BLaER1 (cell line): Measurements from ENCODE around the gene DOLK.

Source experiments
- H3K27ac ChIP-seq: shearing (Covaris generic); formaldehyde crosslinking; 2 replicates; pipeline ENCODE4 v1.8.1; 2022
- H3K27me3 ChIP-seq: shearing (Covaris generic); formaldehyde crosslinking; 2 replicates; pipeline ENCODE4 v1.8.1; 2022
- H3K36me3 ChIP-seq: shearing (Covaris generic); formaldehyde crosslinking; 2 replicates; pipeline ENCODE4 v1.8.1; 2022
- H3K4me1 ChIP-seq: shearing (Covaris generic); formaldehyde crosslinking; 2 replicates; pipeline ENCODE4 v1.8.1; 2022
- H3K4me2 ChIP-seq: shearing (Covaris generic); formaldehyde crosslinking; 2 replicates; pipeline ENCODE4 v1.8.1; 2022
- H3K4me3 ChIP-seq: shearing (Covaris generic); formaldehyde crosslinking; 2 replicates; pipeline ENCODE4 v1.8.1; 2022
- H3K9ac ChIP-seq: shearing (Covaris generic); formaldehyde crosslinking; 2 replicates; pipeline ENCODE4 v1.8.1; 2022
- H3K9me3 ChIP-seq: shearing (Covaris generic); formaldehyde crosslinking; 2 replicates; pipeline ENCODE4 v1.8.1; 2022
- H4K20me1 ChIP-seq: shearing (Covaris generic); formaldehyde crosslinking; 2 replicates; pipeline ENCODE4 v1.8.1; 2022
- Cebpa-rat ChIP-seq: shearing (Covaris generic); IDR thresholded peaks from 2 replicates; pipeline ENCODE4 v1.8.1; 2022

The DOLK gene

GRCh38 chr9:128911529-128912035, 35.8 kb downstream of the DOLK start:
- H3K4me3 ChIP-seq: no peak overlapping the region
- H4K20me1 ChIP-seq: peaks cover 69% of the 10 kb centered on the region
- H3K36me3 ChIP-seq: peaks cover 99% of the 10 kb centered on the region
- H3K9me3 ChIP-seq: no peaks in the 10 kb centered on the region
- no peak overlapping the region for H3K9ac ChIP-seq
- no peaks in the 10 kb centered on the region for H3K27me3 ChIP-seq
- H3K4me2 ChIP-seq: peak overlapping the region; percentile 40
- no peak for TF ChIP-seq Cebpa-rat
- peaks cover 22% of the 10 kb centered on the region for H3K4me1 ChIP-seq
- peak overlapping the region; percentile 53 for H3K27ac ChIP-seq

- TF ChIP-seq Cebpa-rat: no peak
- Histone ChIP-seq H3K27me3 (no peaks in the 10 kb centered on the region), H3K9ac (no peak overlapping the region), H3K4me3 (no peak overlapping the region), H3K4me1 (peaks cover 22% of the 10 kb centered on the region), H3K9me3 (no peaks in the 10 kb centered on the region), H4K20me1 (peaks cover 71% of the 10 kb centered on the region), H3K36me3 (peaks cover 95% of the 10 kb centered on the region), H3K27ac (peak overlapping the region; percentile 53), H3K4me2 (peak overlapping the region; percentile 40; the same call in 1 of the 2 replicates)
Measured at GRCh38 chr9:128910906-128911305, 36.5 kb downstream of the DOLK start.

GRCh38 chr9:128909859-128910258, 37.5 kb downstream of the DOLK start:
- Histone ChIP-seq H3K9me3 (no peaks in the 10 kb centered on the region), H4K20me1 (peaks cover 71% of the 10 kb centered on the region), H3K27ac (0 out of 2 replicates have a peak overlapping the region, but pooled peaks have one; percentile 9), H3K27me3 (no peaks in the 10 kb centered on the region), H3K4me1 (peaks cover 22% of the 10 kb centered on the region), H3K4me2 (no peak overlapping the region), H3K9ac (no peak overlapping the region), H3K36me3 (peaks cover 86% of the 10 kb centered on the region), H3K4me3 (no peak overlapping the region)
- TF ChIP-seq Cebpa-rat: no peak

GRCh38 chr9:128908372-128908771, 39.0 kb downstream of the DOLK start:
- TF ChIP-seq Cebpa-rat: no peak
- peaks cover 72% of the 10 kb centered on the region for H4K20me1 ChIP-seq
- H3K36me3 ChIP-seq: peaks cover 77% of the 10 kb centered on the region
- peaks cover 27% of the 10 kb centered on the region for H3K4me1 ChIP-seq
- no peak overlapping the region for H3K9ac ChIP-seq
- H3K4me2 ChIP-seq: no peak overlapping the region
- no peaks in the 10 kb centered on the region for H3K9me3 ChIP-seq
- H3K4me3 ChIP-seq: no peak overlapping the region
- H3K27ac ChIP-seq: no peak overlapping the region
- H3K27me3 ChIP-seq: no peaks in the 10 kb centered on the region

GRCh38 chr9:128906741-128907140, 40.7 kb downstream of the DOLK start:
- TF ChIP-seq Cebpa-rat: no peak
- Histone ChIP-seq H3K4me1 (peaks cover 38% of the 10 kb centered on the region), H3K9ac (no peak overlapping the region), H3K9me3 (no peaks in the 10 kb centered on the region), H3K4me2 (no peak overlapping the region), H3K27ac (no peak overlapping the region), H3K4me3 (no peak overlapping the region), H3K27me3 (no peaks in the 10 kb centered on the region), H3K36me3 (peaks cover 68% of the 10 kb centered on the region), H4K20me1 (peaks cover 73% of the 10 kb centered on the region)

- no peak for TF ChIP-seq Cebpa-rat
- Histone ChIP-seq H3K9ac (no peak overlapping the region), H3K36me3 (peaks cover 68% of the 10 kb centered on the region), H3K4me3 (no peak overlapping the region), H3K9me3 (no peaks in the 10 kb centered on the region), H3K4me2 (no peak overlapping the region), H4K20me1 (peaks cover 73% of the 10 kb centered on the region), H3K27me3 (no peaks in the 10 kb centered on the region), H3K4me1 (peaks cover 38% of the 10 kb centered on the region), H3K27ac (no peak overlapping the region)
Measured at GRCh38 chr9:128905964-128906363, 41.4 kb downstream of the DOLK start.

GRCh38 chr9:128903871-128904620, 43.4 kb downstream of the DOLK start:
- no peak for TF ChIP-seq Cebpa-rat
- Histone ChIP-seq H3K4me3 (no peak overlapping the region), H4K20me1 (peaks cover 68% of the 10 kb centered on the region), H3K4me1 (peaks cover 40% of the 10 kb centered on the region), H3K36me3 (peaks cover 56% of the 10 kb centered on the region), H3K27me3 (no peaks in the 10 kb centered on the region), H3K9ac (no peak overlapping the region), H3K27ac (no peak overlapping the region), H3K4me2 (no peak overlapping the region), H3K9me3 (no peaks in the 10 kb centered on the region)

GRCh38 chr9:128903079-128903461, 44.3 kb downstream of the DOLK start:
- Histone ChIP-seq H3K4me2 (peak overlapping the region; percentile 76), H4K20me1 (peaks cover 64% of the 10 kb centered on the region), H3K4me1 (peaks cover 50% of the 10 kb centered on the region), H3K36me3 (peaks cover 56% of the 10 kb centered on the region), H3K27ac (peak overlapping the region; percentile 73), H3K27me3 (no peaks in the 10 kb centered on the region), H3K9me3 (no peaks in the 10 kb centered on the region), H3K9ac (peak overlapping the region; percentile 56), H3K4me3 (no peak overlapping the region)
- TF ChIP-seq Cebpa-rat: no peak

- Histone ChIP-seq H3K27ac (peak overlapping the region; percentile 73), H4K20me1 (peaks cover 59% of the 10 kb centered on the region), H3K9ac (peak overlapping the region; percentile 56), H3K4me1 (peaks cover 55% of the 10 kb centered on the region), H3K4me3 (no peak overlapping the region), H3K27me3 (no peaks in the 10 kb centered on the region), H3K36me3 (peaks cover 53% of the 10 kb centered on the region), H3K4me2 (peak overlapping the region; percentile 76), H3K9me3 (no peaks in the 10 kb centered on the region)
- no peak for TF ChIP-seq Cebpa-rat
Measured at GRCh38 chr9:128902351-128903078, 44.9 kb downstream of the DOLK start.

- Histone ChIP-seq H3K27me3 (no peaks in the 10 kb centered on the region), H3K36me3 (peaks cover 53% of the 10 kb centered on the region), H3K4me1 (peaks cover 57% of the 10 kb centered on the region), H3K9me3 (no peaks in the 10 kb centered on the region), H3K4me3 (no peak overlapping the region), H3K27ac (peak overlapping the region; percentile 73), H4K20me1 (peaks cover 52% of the 10 kb centered on the region), H3K4me2 (peak overlapping the region; percentile 76), H3K9ac (peak overlapping the region; percentile 56; the same call in 1 of the 2 replicates)
- no peak for TF ChIP-seq Cebpa-rat
Measured at GRCh38 chr9:128901822-128902221, 45.6 kb downstream of the DOLK start.
